GM10266 (cell line): ENCODE data around the gene INSIG1.

Experiments
- DNase-seq: peaks from one replicate; pipeline ENCODE4 v3.0.0; 2012; ENCODE audit errors: extremely low spot score
- TF ChIP-seq, protein P1 (sequence below): IDR thresholded peaks from 2 replicates; pipeline ENCODE4 v1.5.1; 2012; ENCODE audit warnings: mild to moderate bottlenecking, low read depth; ENCODE audit not compliant: control insufficient read depth, insufficient read depth; ENCODE audit errors: missing control alignments

The INSIG1 gene

DNA sequence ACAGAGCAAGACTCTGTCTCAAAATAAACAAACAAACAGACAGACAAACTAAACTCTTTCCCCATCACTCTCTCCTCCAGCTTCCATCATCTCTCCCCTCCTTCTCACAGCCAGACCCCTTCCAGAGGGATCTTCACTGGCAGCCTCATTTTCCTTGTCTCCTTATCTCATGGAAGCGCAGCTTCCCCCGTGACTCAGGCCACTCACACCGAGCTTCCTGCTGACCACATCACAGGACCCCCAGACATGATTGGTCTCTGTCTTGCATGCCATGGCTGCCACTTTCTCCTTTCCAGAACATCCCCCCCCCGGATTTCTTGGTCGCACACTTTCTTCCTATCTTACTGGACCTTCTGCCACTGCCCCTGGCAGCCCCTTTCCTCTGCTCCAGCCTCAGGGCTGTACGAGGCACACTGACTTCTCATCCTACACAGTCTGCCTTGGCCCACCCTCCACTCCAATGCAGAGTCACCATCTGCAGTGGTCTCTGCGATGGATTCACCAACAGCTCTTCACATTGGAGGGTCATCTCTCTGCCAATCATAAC, 4.9 kb upstream of the INSIG1 start:
- TF ChIP-seq, protein P1, sequence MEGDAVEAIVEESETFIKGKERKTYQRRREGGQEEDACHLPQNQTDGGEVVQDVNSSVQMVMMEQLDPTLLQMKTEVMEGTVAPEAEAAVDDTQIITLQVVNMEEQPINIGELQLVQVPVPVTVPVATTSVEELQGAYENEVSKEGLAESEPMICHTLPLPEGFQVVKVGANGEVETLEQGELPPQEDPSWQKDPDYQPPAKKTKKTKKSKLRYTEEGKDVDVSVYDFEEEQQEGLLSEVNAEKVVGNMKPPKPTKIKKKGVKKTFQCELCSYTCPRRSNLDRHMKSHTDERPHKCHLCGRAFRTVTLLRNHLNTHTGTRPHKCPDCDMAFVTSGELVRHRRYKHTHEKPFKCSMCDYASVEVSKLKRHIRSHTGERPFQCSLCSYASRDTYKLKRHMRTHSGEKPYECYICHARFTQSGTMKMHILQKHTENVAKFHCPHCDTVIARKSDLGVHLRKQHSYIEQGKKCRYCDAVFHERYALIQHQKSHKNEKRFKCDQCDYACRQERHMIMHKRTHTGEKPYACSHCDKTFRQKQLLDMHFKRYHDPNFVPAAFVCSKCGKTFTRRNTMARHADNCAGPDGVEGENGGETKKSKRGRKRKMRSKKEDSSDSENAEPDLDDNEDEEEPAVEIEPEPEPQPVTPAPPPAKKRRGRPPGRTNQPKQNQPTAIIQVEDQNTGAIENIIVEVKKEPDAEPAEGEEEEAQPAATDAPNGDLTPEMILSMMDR, result no peak
- DNase-seq, result no peak

DNA sequence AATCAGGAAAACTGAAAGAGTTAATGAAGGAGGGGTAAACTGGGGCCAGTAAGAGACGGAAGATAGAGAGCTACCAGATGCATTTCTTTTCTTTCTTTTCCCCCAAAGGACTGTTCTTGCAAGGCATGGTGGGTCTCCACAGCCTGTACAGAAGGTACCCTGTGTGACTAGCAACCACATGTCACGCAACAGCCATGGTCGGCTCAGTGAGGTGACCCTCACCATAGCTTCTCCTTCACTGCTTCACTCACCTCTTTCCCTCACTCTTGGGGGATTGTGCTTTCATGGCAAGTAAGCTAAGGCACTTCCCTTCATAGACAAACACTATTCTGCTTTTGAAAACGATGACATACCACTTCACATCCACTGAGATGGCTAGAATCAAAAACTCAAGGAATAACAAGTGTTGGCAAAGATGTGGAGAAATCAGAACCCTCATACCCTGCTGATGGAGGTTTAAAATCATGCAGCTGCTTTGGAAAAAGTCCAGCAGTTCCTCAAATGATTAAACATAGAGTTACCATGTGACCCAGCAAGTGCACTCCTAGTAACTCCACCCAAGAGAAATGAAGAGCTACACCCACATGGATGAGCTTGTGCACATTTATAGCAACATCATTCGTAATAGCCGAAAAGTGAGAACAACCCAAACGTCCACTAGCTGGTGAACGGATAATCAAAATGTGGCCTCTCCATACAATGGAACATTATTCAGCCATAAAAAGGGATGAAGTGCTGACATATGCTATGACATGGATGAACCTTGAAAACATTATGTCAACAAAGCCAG, 3.8 kb upstream of the INSIG1 start:
- no peak for DNase-seq

DNA sequence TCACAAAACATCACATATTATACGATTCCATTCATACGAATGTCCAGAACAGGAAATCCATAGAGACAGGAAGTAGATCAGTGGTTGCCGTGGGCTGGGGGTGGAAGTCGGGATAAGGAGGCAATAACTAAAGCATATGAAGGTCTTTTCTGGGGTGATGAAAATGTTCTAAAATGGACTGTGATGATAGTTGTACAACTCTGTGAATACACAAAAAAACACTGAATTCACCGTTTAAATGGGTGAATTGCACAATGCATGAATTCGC, 3.2 kb upstream of the INSIG1 start:
- no peak for DNase-seq
- TF ChIP-seq, protein P1, result no peak

More for the DNA sequence above, 3.8 kb upstream of the INSIG1 start:
- TF ChIP-seq, protein P1, result no peak

DNA sequence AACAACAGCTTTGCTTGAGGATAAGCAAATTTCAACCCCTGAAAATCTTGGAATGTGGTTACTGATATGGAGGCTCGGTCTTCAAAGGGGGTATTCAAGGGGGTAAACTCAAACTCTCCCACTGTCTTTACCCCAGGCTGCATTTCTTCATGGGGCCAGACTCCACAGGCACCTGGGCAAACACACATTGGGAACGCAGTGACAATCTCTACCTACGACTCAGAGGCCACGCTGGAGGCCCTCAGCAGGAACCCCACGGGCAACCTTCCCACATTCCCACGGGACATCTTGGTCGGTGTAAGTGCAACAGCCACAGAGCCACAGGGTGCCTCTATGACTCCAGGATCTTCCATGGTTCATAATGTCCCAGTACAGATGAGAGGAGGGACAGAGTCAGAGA, 2.2 kb upstream of the INSIG1 start:
- no peak for DNase-seq
- TF ChIP-seq, protein P1, result no peak

DNA sequence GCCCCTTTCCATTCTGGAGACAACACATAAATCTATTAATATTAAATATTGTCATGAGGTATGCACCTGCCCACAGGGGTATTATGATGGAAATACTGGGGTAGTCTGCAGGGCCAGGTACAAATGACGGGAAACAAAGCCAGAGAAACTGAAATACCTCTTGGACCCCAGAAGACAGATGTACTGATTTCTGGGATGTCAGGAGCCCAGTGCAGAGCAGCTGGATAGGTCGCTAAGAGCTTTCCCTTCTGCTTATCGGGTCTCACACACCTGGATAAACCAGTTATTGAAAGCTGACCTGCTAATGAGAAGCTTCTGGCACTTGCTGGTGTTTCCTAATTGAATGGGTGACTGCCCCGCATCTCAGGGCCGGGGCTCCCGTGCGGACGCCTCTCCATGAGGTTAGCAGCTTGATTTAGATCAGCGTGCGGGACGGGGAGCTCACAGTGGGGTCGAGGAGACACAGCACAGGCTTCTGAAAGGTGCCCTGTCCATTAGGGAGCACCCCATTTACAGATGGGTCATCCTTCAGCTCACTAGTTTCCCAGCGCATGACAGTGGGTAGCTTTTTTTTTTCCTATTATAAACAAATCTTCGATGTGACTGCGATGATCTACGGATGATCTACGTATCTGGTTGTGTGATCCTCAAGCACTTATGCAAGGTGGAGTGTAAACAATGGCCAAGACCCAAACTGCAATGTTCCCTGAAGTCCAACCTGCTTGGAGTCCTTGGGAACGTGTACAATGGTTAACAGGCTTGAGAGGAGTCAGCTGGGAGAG, 1.5 kb upstream of the INSIG1 start:
- no peak for DNase-seq
- TF ChIP-seq, protein P1, result no peak

DNA sequence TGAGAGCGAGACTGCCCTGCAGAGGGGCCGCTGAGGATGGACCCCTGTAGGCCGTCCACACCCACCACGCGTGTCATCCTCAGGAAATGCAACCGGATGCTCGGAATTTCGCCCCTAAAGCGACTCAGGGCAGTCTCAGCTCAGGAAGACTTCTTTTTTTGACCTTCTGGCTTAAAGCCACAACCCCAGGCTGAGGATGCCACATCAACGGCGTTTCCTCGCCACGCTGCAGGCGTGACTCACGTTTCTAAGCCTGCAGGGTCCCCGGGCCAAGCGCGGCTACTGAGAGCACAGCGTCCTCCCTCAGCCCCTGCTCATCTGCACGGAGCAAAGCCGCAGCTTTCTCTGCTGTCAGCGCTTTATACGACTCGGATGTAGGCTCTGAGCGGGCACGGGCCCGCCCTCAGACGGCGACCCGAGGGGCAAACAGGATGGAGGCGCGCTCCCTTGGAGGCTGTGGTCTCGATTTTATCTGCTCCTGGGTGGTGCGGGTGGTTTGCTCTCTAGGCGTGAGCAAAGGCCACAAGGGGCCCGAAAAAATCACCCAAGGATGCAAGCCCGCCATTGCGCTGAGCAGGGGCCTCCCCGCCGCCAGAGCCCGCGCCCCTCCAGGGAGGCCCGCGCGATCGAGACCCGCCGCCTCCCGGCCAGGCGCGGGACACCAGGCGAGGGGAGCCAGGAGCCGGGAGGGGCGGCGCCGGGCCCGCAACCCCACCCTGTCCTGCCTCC, 726 bp upstream of the INSIG1 start:
- DNase-seq, result peak; percentile 45
- TF ChIP-seq, protein P1, result no peak
